ENCODE measurements around the gene TIGD1. TPM values are rescaled to one million over a fixed set of nuclear protein-coding genes. Genes with fewer than 3 reads are reported as not detected.

TIGD1 gene
- total and polyA plus RNA-seq, 8 donors: 0.88 to 5.9 (median 2.2) TPM

- Histone ChIP-seq H3K27me3 (no peaks in the 10 kb centered on the region), H3K27ac (no peak overlapping the region), H3K36me3 (peaks cover 14 to 48% (median 38%) of the 10 kb centered on the region in 3 donors), H3K4me3 (no peak overlapping the region), H3K9me3 (no peaks in the 10 kb centered on the region), H3K4me1 (peaks cover 0 to 2% (median 0%) of the 10 kb centered on the region in 3 donors)
- ATAC-seq (no peak), DNase-seq (no peak), FAIRE-seq (no peak)
- intact Hi-C loops (cut with DNase I): no loop called here
- TF ChIP-seq, protein P1, sequence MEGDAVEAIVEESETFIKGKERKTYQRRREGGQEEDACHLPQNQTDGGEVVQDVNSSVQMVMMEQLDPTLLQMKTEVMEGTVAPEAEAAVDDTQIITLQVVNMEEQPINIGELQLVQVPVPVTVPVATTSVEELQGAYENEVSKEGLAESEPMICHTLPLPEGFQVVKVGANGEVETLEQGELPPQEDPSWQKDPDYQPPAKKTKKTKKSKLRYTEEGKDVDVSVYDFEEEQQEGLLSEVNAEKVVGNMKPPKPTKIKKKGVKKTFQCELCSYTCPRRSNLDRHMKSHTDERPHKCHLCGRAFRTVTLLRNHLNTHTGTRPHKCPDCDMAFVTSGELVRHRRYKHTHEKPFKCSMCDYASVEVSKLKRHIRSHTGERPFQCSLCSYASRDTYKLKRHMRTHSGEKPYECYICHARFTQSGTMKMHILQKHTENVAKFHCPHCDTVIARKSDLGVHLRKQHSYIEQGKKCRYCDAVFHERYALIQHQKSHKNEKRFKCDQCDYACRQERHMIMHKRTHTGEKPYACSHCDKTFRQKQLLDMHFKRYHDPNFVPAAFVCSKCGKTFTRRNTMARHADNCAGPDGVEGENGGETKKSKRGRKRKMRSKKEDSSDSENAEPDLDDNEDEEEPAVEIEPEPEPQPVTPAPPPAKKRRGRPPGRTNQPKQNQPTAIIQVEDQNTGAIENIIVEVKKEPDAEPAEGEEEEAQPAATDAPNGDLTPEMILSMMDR (IDR thresholded peaks at IDR 0.05): no peak
Measured at GRCh38 chr2:232567721-232568120, 17.4 kb upstream of the TIGD1 start.

- TF ChIP-seq, protein P1 (IDR thresholded peaks at IDR 0.05): no peak
- Histone ChIP-seq H3K4me3 (no peak overlapping the region), H3K9me3 (no peaks in the 10 kb centered on the region), H3K27me3 (no peaks in the 10 kb centered on the region), H3K27ac (no peak overlapping the region), H3K4me1 (no peaks in the 10 kb centered on the region), H3K36me3 (peaks cover 9 to 45% (median 26%) of the 10 kb centered on the region in 3 donors)
- ATAC-seq: no peak
- FAIRE-seq: no peak
- 57 to 62% methylated on average over 3 of the region's 3 CpGs for WGBS, 2 donors
- no peak for DNase-seq
- intact Hi-C loops (cut with DNase I): no loop called here
Measured at GRCh38 chr2:232563580-232563979, 13.2 kb upstream of the TIGD1 start.

DNA sequence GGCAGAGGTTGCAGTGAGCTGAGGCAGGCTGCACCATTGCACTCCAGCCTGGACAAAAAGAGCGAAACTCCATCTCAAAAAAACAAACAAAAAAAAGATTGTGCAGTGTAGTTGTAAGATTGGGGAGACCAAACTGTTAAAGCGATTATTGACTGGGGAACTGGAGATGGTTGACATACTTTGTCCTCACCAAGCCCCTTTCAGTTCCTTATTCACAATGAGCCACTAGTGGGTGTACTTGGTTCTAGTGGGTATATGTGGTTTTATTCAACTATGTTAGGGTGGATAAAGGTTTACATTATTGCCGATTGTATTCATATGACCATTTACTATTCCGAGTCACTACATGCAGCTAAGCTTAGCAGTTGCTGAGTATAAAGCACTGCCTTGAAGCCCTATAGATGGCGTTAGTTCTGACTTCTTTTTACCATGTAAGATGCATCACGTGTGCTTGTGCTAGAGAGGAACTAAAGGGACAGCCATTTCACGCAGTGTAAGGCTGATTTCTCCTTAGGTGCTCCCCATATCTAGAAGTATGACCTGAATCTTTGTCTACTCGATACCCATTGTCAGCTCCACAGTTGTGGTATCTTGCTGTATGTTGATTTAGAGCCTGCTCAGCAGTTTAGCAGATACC, 12.3 kb upstream of the TIGD1 start:
- no peak overlapping the region for H3K4me3 ChIP-seq
- FAIRE-seq: no peak
- no peaks in the 10 kb centered on the region for H3K27me3 ChIP-seq
- intact Hi-C loops (cut with DNase I): no loop called here
- no peak overlapping the region for H3K27ac ChIP-seq
- ATAC-seq: no peak
- H3K36me3 ChIP-seq: peaks cover 12 to 49% (median 18%) of the 10 kb centered on the region in 3 donors
- 86 to 90% methylated on average over 8 of the region's 8 CpGs for WGBS, 2 donors
- DNase-seq: no peak
- TF ChIP-seq, protein P1 (IDR thresholded peaks at IDR 0.05): no peak
- no peaks in the 10 kb centered on the region for H3K9me3 ChIP-seq
- no peaks in the 10 kb centered on the region for H3K4me1 ChIP-seq

DNA sequence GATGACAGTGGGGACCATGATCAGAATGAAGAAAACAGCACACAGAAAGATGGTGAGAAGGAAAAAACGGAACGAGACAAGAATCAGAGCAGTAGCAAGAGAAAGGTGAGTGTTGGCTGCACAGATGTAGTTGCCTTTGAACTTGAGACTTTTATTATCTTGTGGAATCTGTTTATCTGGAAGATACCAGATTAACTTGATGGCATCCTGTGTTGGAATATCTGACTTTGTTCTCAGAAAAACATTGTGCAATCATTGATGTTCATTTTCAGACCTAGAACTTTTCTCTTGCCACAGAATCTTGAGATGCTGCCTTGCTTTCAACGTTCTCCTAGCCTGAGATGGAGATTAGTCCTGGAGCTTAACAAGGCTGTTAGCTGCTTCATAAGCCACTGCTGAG, 6.1 kb upstream of the TIGD1 start:
- intact Hi-C loops (cut with DNase I): no loop called here
- Histone ChIP-seq H3K27me3 (no peaks in the 10 kb centered on the region), H3K9me3 (no peaks in the 10 kb centered on the region), H3K27ac (no peak overlapping the region), H3K4me3 (no peak overlapping the region), H3K4me1 (peaks cover 0 to 10% (median 4%) of the 10 kb centered on the region in 3 donors), H3K36me3 (peaks cover 4 to 19% (median 6%) of the 10 kb centered on the region in 3 donors)
- 82 to 84% methylated on average over 3 of the region's 3 CpGs for WGBS, 2 donors
- DNase-seq: no peak
- ATAC-seq: no peak
- TF ChIP-seq, protein P1 (IDR thresholded peaks at IDR 0.05): no peak
- no peak for FAIRE-seq

DNA sequence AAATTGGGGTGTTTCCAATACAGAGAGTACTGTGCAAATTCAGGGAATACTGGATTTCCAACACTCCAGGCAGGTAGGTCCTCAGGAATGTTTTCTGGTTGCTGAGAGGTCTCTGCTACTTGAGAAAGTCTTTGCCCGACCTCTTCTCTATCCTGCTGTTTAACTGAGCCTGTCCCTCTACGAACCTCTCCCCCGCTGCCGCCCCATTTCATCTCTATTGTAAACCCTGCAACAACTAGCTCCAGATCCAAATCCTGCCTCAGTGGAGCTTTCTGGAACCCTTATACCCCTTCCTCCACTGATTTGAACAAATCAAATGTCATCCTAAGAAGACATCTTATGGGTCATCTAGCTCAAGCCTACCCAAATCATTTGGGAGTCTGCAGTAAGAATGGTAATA, 1.4 kb upstream of the TIGD1 start:
- ATAC-seq (no peak), FAIRE-seq (no peak), DNase-seq (no peak)
- Histone ChIP-seq H3K36me3 (no peaks in the 10 kb centered on the region), H3K27me3 (no peaks in the 10 kb centered on the region), H3K9me3 (no peaks in the 10 kb centered on the region), H3K27ac (no peak overlapping the region), H3K4me3 (peak overlapping the region in 2 of 4 donors; percentile 82 to 93), H3K4me1 (peaks cover 0 to 15% (median 4%) of the 10 kb centered on the region in 3 donors)
- 89 to 95% methylated on average over 4 of the region's 4 CpGs for WGBS, 2 donors
- TF ChIP-seq, protein P1 (IDR thresholded peaks at IDR 0.05): no peak
- intact Hi-C loops (cut with DNase I): no loop called here
